IMR-90 (cell line): Measurements from ENCODE around the gene HDDC2. TPM values are rescaled to one million over a fixed set of nuclear protein-coding genes. Genes with fewer than 3 reads are reported as not detected.

Experiments
- ATAC-seq: fragments of 200-7000 bp; cut with Tn5 transposase; 2 replicates; pipeline ENCODE4 v1.9.1; 2020; ENCODE audit warnings: low read depth, mild to moderate bottlenecking, moderate library complexity
- BruUV-seq: library from RNA; stranded (reverse); fragments of 400-500 nt; replicated peaks from 2 replicates; lab custom pipeline; 2021; lab: Mats Ljungman, UMichigan
- CTCF ChIA-PET: fragments of 300-600 bp; formaldehyde crosslinking; extraction: SDS; loops from one replicate; lab custom pipeline; 2021; ENCODE audit warnings: antibody characterized with exemption; lab: Yijun Ruan, JAX
- POLR2A ChIA-PET: fragments of 300-600 bp; sonication (Branson Sonifier 250); formaldehyde crosslinking; loops from one replicate; lab custom pipeline; 2022; ENCODE audit warnings: antibody characterized with exemption; ENCODE audit not compliant: unreplicated experiment; lab: Charles Lee
- DNase-seq: peaks from one replicate; pipeline ENCODE4 v3.0.0; 2013
- H2AFZ ChIP-seq: replicated peaks from 2 replicates; pipeline ENCODE3; 2013; ENCODE audit warnings: low read length, mild to moderate bottlenecking; ENCODE audit not compliant: poor library complexity
- H2AK5ac ChIP-seq: 2 replicates; pipeline ENCODE4 v1.6.1; 2013; ENCODE audit warnings: low read depth, low read length, inconsistent platforms
- H2AK9ac ChIP-seq: replicated peaks from 2 replicates; pipeline ENCODE3; 2013; ENCODE audit warnings: mild to moderate bottlenecking, low read depth, low read length, moderate library complexity; ENCODE audit not compliant: poor library complexity
- H2BK120ac ChIP-seq: 2 replicates; pipeline ENCODE4 v1.6.1; 2013; ENCODE audit warnings: low read depth, low read length, inconsistent platforms
- H2BK15ac ChIP-seq: 3 replicates; pipeline ENCODE4 v1.6.1; 2013; ENCODE audit warnings: low read depth, low read length, inconsistent platforms
- H2BK20ac ChIP-seq: 2 replicates; pipeline ENCODE4 v1.6.1; 2013; ENCODE audit warnings: low read depth, mild to moderate bottlenecking, inconsistent platforms, low read length, moderate library complexity
- H2BK5ac ChIP-seq: 2 replicates; pipeline ENCODE4 v1.6.1; 2013; ENCODE audit warnings: mild to moderate bottlenecking, low read depth, low read length, inconsistent platforms; ENCODE audit not compliant: poor library complexity, severe bottlenecking
- H3K14ac ChIP-seq: replicated peaks from 2 replicates; pipeline ENCODE4 v1.6.1; 2013; ENCODE audit warnings: low read depth, low read length, inconsistent platforms
- H3K18ac ChIP-seq: 2 replicates; pipeline ENCODE4 v1.6.1; 2013; ENCODE audit warnings: low read depth, low read length, control low read depth
- H3K23ac ChIP-seq: 2 replicates; pipeline ENCODE4 v1.6.1; 2013; ENCODE audit warnings: low read depth, low read length, inconsistent platforms
- H3K27ac ChIP-seq: 2 replicates; pipeline ENCODE4 v1.5.1; 2013; ENCODE audit warnings: mild to moderate bottlenecking, control low read depth, low read length; ENCODE audit not compliant: insufficient read depth
- H3K27me3 ChIP-seq: 2 replicates; pipeline ENCODE4 v1.6.1; 2013; ENCODE audit warnings: low read length; ENCODE audit not compliant: control insufficient read depth, insufficient read depth
- H3K36me3 ChIP-seq: 2 replicates; pipeline ENCODE4 v1.6.1; 2013; ENCODE audit warnings: low read length, mixed read lengths; ENCODE audit not compliant: control insufficient read depth, insufficient read depth
- H3K4ac ChIP-seq: 2 replicates; pipeline ENCODE4 v1.6.1; 2013; ENCODE audit warnings: low read depth, low read length, inconsistent platforms
- H3K4me1 ChIP-seq: 2 replicates; pipeline ENCODE4 v1.6.1; 2013; ENCODE audit warnings: low read length, mixed read lengths; ENCODE audit not compliant: control insufficient read depth, insufficient read depth
- H3K4me2 ChIP-seq: 2 replicates; pipeline ENCODE4 v1.6.1; 2013; ENCODE audit warnings: low read depth, mild to moderate bottlenecking, control low read depth, low read length, moderate library complexity
- H3K4me3 ChIP-seq: 2 replicates; pipeline ENCODE4 v1.5.1; 2013; ENCODE audit warnings: low read depth, mild to moderate bottlenecking, control low read depth, low read length, moderate library complexity; ENCODE audit not compliant: insufficient read depth
- H3K56ac ChIP-seq: 2 replicates; pipeline ENCODE4 v1.6.1; 2013; ENCODE audit warnings: low read length, inconsistent platforms; ENCODE audit not compliant: insufficient read depth; ENCODE audit errors: extremely low read depth
- H3K79me1 ChIP-seq, 2 experiments: 2 replicates each; pipeline ENCODE4 v1.6.1; 2013; ENCODE audit warnings: low read length in 2 of 2, inconsistent platforms in 1 of 2, low read depth in 1 of 2
- H3K9ac ChIP-seq: 2 replicates; pipeline ENCODE4 v1.6.1; 2013; ENCODE audit warnings: low read depth, low read length, control low read depth
- H3K9me1 ChIP-seq: 2 replicates; pipeline ENCODE4 v1.6.1; 2013; ENCODE audit warnings: low read length, inconsistent platforms; ENCODE audit not compliant: insufficient read depth
- H3K9me3 ChIP-seq: 2 replicates; pipeline ENCODE4 v1.6.1; 2013; ENCODE audit warnings: low read length; ENCODE audit not compliant: control insufficient read depth, insufficient read depth
- H4K20me1 ChIP-seq: 2 replicates; pipeline ENCODE4 v1.6.1; 2013; ENCODE audit warnings: low read length, inconsistent platforms; ENCODE audit not compliant: insufficient read depth
- H4K5ac ChIP-seq: 2 replicates; pipeline ENCODE4 v1.6.1; 2013; ENCODE audit warnings: mild to moderate bottlenecking, low read depth, low read length, control low read depth
- H4K8ac ChIP-seq, 2 experiments: 2 replicates each; pipeline ENCODE4 v1.6.1; 2013; ENCODE audit warnings: low read depth in 2 of 2, low read length in 2 of 2, control low read depth in 1 of 2, inconsistent platforms in 1 of 2
- H4K91ac ChIP-seq: 2 replicates; pipeline ENCODE4 v1.6.1; 2013; ENCODE audit warnings: low read depth, low read length, inconsistent platforms; ENCODE audit not compliant: insufficient read depth
- BHLHE40 ChIP-seq: fragments of 150-350 bp; IDR thresholded peaks from 2 replicates; pipeline ENCODE4 v1.6.1; 2016; ENCODE audit warnings: mild to moderate bottlenecking, low read depth, low read length
- CEBPB ChIP-seq: IDR thresholded peaks from 2 replicates; pipeline ENCODE4 v1.6.1; 2012; ENCODE audit warnings: low read depth, low read length, improper control_type of control experiment
- CHD1 ChIP-seq: IDR thresholded peaks from 2 replicates; pipeline ENCODE4 v1.6.1; 2012; ENCODE audit warnings: low read depth, low read length, improper control_type of control experiment
- ELK1 ChIP-seq: fragments of 150-350 bp; IDR thresholded peaks from 2 replicates; pipeline ENCODE4 v1.6.1; 2016; ENCODE audit warnings: low read depth, mild to moderate bottlenecking, low read length, moderate library complexity, borderline replicate concordance
- FOS ChIP-seq: fragments of 150-350 bp; IDR thresholded peaks from 2 replicates; pipeline ENCODE4 v1.6.1; 2016; ENCODE audit warnings: low read depth, low read length
- MAFK ChIP-seq: IDR thresholded peaks from 2 replicates; pipeline ENCODE4 v1.6.1; 2012; ENCODE audit warnings: low read depth, low read length, improper control_type of control experiment
- MAZ ChIP-seq: IDR thresholded peaks from 2 replicates; pipeline ENCODE4 v1.6.1; 2012; ENCODE audit warnings: low read depth, mild to moderate bottlenecking, low read length, improper control_type of control experiment, moderate library complexity, borderline replicate concordance
- MXI1 ChIP-seq: IDR thresholded peaks from 2 replicates; pipeline ENCODE4 v1.6.1; 2012; ENCODE audit warnings: low read depth, mild to moderate bottlenecking, low read length, moderate library complexity, borderline replicate concordance
- NFE2L2 ChIP-seq: fragments of 150-350 bp; IDR thresholded peaks from 2 replicates; pipeline ENCODE4 v1.6.1; 2016; ENCODE audit warnings: low read depth, mild to moderate bottlenecking, low read length
- POLR2A ChIP-seq: IDR thresholded peaks from 2 replicates; pipeline ENCODE4 v1.6.1; 2012; ENCODE audit warnings: mild to moderate bottlenecking, low read depth, low read length
- RAD21 ChIP-seq: IDR thresholded peaks from 2 replicates; pipeline ENCODE4 v1.6.1; 2012; ENCODE audit warnings: low read length, improper control_type of control experiment
- RCOR1 ChIP-seq: IDR thresholded peaks from 2 replicates; pipeline ENCODE4 v1.6.1; 2012; ENCODE audit warnings: mild to moderate bottlenecking, low read length, improper control_type of control experiment; ENCODE audit not compliant: insufficient replicate concordance
- RFX5 ChIP-seq: IDR thresholded peaks from 2 replicates; pipeline ENCODE4 v1.8.0; 2012; ENCODE audit warnings: low read depth, mild to moderate bottlenecking, low read length, moderate library complexity
- SMC3 ChIP-seq: fragments of 150-350 bp; IDR thresholded peaks from 2 replicates; pipeline ENCODE4 v1.6.1; 2016; ENCODE audit warnings: low read depth, mild to moderate bottlenecking, antibody characterized with exemption, low read length, moderate library complexity
- WGBS, 2 experiments: methylation state at CpG; one replicate each; pipeline versions ENCODE4 v1.1.5 to v1.1.7; 2013; ENCODE audit warnings: missing lambda C conversion rate in 2 of 2; ENCODE audit not compliant: insufficient read length in 1 of 2; ENCODE audit errors: extremely low coverage in 2 of 2; 5-methylcytosine and 5-hydroxymethylcytosine counted together
- dilution Hi-C: fragments of 300-500 bp; cut with HindIII; formaldehyde crosslinking; loops from one replicate; pipeline ENCODE4 v1.14.3; 2018; ENCODE audit warnings: low sequenced_read_pairs; ENCODE audit not compliant: unreplicated experiment
- in situ Hi-C: fragments of 300-500 bp; cut with MboI; formaldehyde crosslinking; loops from 3 replicates; pipeline ENCODE4 v1.14.3; 2019; ENCODE audit warnings: low sequenced_read_pairs, inconsistent platforms, mixed read lengths
- intact Hi-C: fragments of 100-400 bp; cut with micrococcal nuclease; formaldehyde crosslinking; loops from 2 replicates; pipeline ENCODE4 v1.10.0; 2022
- polyA plus RNA-seq, 3 experiments: library from polyadenylated mRNA; depleted of rRNA; stranded (reverse); fragments of >200 nt; gene quantifications; 2 replicates each; pipeline ENCODE4 v1.2.3, GENCODE V29; 2012; ENCODE audit warnings: low replicate concordance in 1 of 3
- total RNA-seq: library from RNA; depleted of rRNA; stranded (reverse); fragments of >200 nt; gene quantifications from 2 replicates; pipeline ENCODE4 v1.2.3, GENCODE V29; 2012
- TF ChIP-seq, protein P1 (sequence below): fragments of 150-350 bp; IDR thresholded peaks from 2 replicates; pipeline ENCODE4 v1.6.1; 2017; ENCODE audit warnings: mild to moderate bottlenecking, antibody characterized with exemption, low read length, low read depth
- TF ChIP-seq, protein P2 (sequence below): conservative IDR thresholded peaks from 2 replicates; pipeline ENCODE4 v1.5.1; 2012; ENCODE audit warnings: mild to moderate bottlenecking, low read depth, low read length, improper control_type of control experiment

HDDC2 gene
- total and polyA plus RNA-seq, 2 of the 4 experiments (the other 2 are of a cell fraction) = 40.9 to 68.6 TPM

GRCh38 chr6:125245523-125246264 lies 56.1 kb downstream of the HDDC2 start:
- CTCF ChIA-PET = no interaction called here

More at GRCh38 chr6:125245523-125246264, 56.1 kb downstream of the HDDC2 start:
- POLR2A ChIA-PET = no interaction called here
- H3K18ac ChIP-seq = no peak overlapping the region
- no peaks in the 10 kb centered on the region for H3K27me3 ChIP-seq
- no peak overlapping the region for H2BK15ac ChIP-seq
- H3K4me3 ChIP-seq = no peak overlapping the region
- H3K56ac ChIP-seq = no peak overlapping the region
- H2BK120ac ChIP-seq = no peak overlapping the region
- no peak for DNase-seq
- no peak overlapping the region for H2AK9ac ChIP-seq
- H3K9me1 ChIP-seq = no peaks in the 10 kb centered on the region
- H4K20me1 ChIP-seq = no peaks in the 10 kb centered on the region
- no peaks in the 10 kb centered on the region for H3K4me1 ChIP-seq
- no peak overlapping the region for H3K4ac ChIP-seq
- no peak overlapping the region for H4K8ac ChIP-seq
- WGBS, 2 experiments = 100% methylated on average over 1 of the region's 7 CpGs; no CpG with 5 or more reads in 1 of the 2 experiments
- H3K9me3 ChIP-seq = peaks cover 3% of the 10 kb centered on the region; the same call in 1 of the 2 replicates
- no peaks in the 10 kb centered on the region for H3K79me1 ChIP-seq
- H3K23ac ChIP-seq = no peak overlapping the region
- H4K91ac ChIP-seq = no peak overlapping the region
- intact Hi-C loops = no loop called here
- no peak overlapping the region for H3K14ac ChIP-seq
- H2BK5ac ChIP-seq = no peak overlapping the region
- dilution Hi-C loops = no loop called here
- TF ChIP-seq RCOR1 = no peak
- TF ChIP-seq POLR2A = no peak
- TF ChIP-seq, protein P1, sequence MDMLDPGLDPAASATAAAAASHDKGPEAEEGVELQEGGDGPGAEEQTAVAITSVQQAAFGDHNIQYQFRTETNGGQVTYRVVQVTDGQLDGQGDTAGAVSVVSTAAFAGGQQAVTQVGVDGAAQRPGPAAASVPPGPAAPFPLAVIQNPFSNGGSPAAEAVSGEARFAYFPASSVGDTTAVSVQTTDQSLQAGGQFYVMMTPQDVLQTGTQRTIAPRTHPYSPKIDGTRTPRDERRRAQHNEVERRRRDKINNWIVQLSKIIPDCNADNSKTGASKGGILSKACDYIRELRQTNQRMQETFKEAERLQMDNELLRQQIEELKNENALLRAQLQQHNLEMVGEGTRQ = no peak
- TF ChIP-seq RAD21 = no peak
- no peak for TF ChIP-seq ELK1
- TF ChIP-seq, protein P2, sequence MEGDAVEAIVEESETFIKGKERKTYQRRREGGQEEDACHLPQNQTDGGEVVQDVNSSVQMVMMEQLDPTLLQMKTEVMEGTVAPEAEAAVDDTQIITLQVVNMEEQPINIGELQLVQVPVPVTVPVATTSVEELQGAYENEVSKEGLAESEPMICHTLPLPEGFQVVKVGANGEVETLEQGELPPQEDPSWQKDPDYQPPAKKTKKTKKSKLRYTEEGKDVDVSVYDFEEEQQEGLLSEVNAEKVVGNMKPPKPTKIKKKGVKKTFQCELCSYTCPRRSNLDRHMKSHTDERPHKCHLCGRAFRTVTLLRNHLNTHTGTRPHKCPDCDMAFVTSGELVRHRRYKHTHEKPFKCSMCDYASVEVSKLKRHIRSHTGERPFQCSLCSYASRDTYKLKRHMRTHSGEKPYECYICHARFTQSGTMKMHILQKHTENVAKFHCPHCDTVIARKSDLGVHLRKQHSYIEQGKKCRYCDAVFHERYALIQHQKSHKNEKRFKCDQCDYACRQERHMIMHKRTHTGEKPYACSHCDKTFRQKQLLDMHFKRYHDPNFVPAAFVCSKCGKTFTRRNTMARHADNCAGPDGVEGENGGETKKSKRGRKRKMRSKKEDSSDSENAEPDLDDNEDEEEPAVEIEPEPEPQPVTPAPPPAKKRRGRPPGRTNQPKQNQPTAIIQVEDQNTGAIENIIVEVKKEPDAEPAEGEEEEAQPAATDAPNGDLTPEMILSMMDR = no peak
- TF ChIP-seq MXI1 = no peak
- TF ChIP-seq MAZ = no peak
- no peak for TF ChIP-seq SMC3
- TF ChIP-seq NFE2L2 = no peak
- TF ChIP-seq CEBPB = no peak
- no peak for TF ChIP-seq MAFK
- no peak for TF ChIP-seq BHLHE40
- TF ChIP-seq RFX5 = no peak
- TF ChIP-seq CHD1 = no peak
- TF ChIP-seq FOS = no peak
- no peak overlapping the region for H3K27ac ChIP-seq
- no peak overlapping the region for H2BK20ac ChIP-seq
- no peak overlapping the region for H4K5ac ChIP-seq
- no peaks in the 10 kb centered on the region for H3K36me3 ChIP-seq
- no peak overlapping the region for H3K4me2 ChIP-seq
- BruUV-seq = no TSS peak
- no peak overlapping the region for H2AK5ac ChIP-seq
- in situ Hi-C loops = no loop called here
- H2AFZ ChIP-seq = no peak overlapping the region
- no peak overlapping the region for H3K9ac ChIP-seq
- ATAC-seq = no peak
